K562 (cell line): Measurements from ENCODE around the gene AP1S3. TPM values are rescaled to one million over a fixed set of nuclear protein-coding genes. Genes with fewer than 3 reads are reported as not detected.
A peak's percentile ranks its signal among the peaks of the same experiment; 100 is the strongest.

Experiments
- CTBP1 ChIP-seq: fragments of 450-650 bp; IDR thresholded peaks from 2 replicates; pipeline ENCODE4 v1.6.1; 2016; ENCODE audit warnings: borderline replicate concordance
- E2F3 ChIP-seq: fragments of 250-450 bp; sonication (Bioruptor Pico); IDR thresholded peaks from 2 replicates; pipeline ENCODE4 v1.4.0; 2020; ENCODE audit warnings: mild to moderate bottlenecking
- EGR1 ChIP-seq: fragments of 450-650 bp; conservative IDR thresholded peaks from 2 replicates; pipeline ENCODE4 v1.6.1; 2017; ENCODE audit warnings: mild to moderate bottlenecking
- HOXB6 ChIP-seq: fragments of 250-450 bp; sonication (Bioruptor Pico); IDR thresholded peaks from 2 replicates; pipeline ENCODE4 v1.5.1; 2022; ENCODE audit warnings: mild to moderate bottlenecking, borderline replicate concordance
- ILF3 ChIP-seq: fragments of 450-650 bp; IDR thresholded peaks from 2 replicates; pipeline ENCODE4 v1.6.1; 2018; ENCODE audit warnings: antibody characterized with exemption, mild to moderate bottlenecking, moderate library complexity, borderline replicate concordance
- MCM2 ChIP-seq: fragments of 450-650 bp; IDR thresholded peaks from 2 replicates; pipeline ENCODE4 v1.6.1; 2017; ENCODE audit warnings: low read depth, mild to moderate bottlenecking
- NFIC ChIP-seq: fragments of 450-650 bp; IDR thresholded peaks from 2 replicates; pipeline ENCODE4 v1.6.1; 2017; ENCODE audit warnings: mild to moderate bottlenecking, inconsistent platforms
- NR2F6 ChIP-seq: fragments of 450-650 bp; formaldehyde crosslinking; IDR thresholded peaks from 2 replicates; pipeline ENCODE4 v1.4.0; 2020; ENCODE audit warnings: mild to moderate bottlenecking
- POLR2G ChIP-seq: fragments of 200-400 bp; formaldehyde crosslinking; IDR thresholded peaks from 2 replicates; pipeline ENCODE4 v1.6.1; 2017; ENCODE audit warnings: low read depth, mild to moderate bottlenecking, antibody characterized with exemption, low read length, moderate library complexity
- ZNF174 ChIP-seq: fragments of 250-450 bp; sonication (Bioruptor Pico); IDR thresholded peaks from 2 replicates; pipeline ENCODE4 v1.4.0; 2020; ENCODE audit warnings: mild to moderate bottlenecking
- ZNF232 ChIP-seq: sonication (generic); formaldehyde crosslinking; IDR thresholded peaks from 2 replicates; pipeline ENCODE4 v1.8.0; 2022; ENCODE audit warnings: mild to moderate bottlenecking, missing genetic modification reagents
- polyA plus RNA-seq, 8 experiments: library from polyadenylated mRNA; depleted of rRNA in 4 of 8; stranded (reverse) in 5 of 8; unstranded in 3 of 8; fragments of >200 nt; fragmentation: Nextera tagmentation in 2 of 8; fragmentation: Illumina TruSeq in 1 of 8; extraction: Ambion mirVana in 2 of 8; extraction: Trizol in 1 of 8; gene quantifications; 2 replicates each; pipeline versions ENCODE4 v1.2.1 to v1.2.3, GENCODE V29; 2011 to 2014; ENCODE audit warnings: inconsistent platforms in 1 of 8, missing spikeins in 1 of 8
- total RNA-seq, 7 experiments: library from RNA; depleted of rRNA in 6 of 7; stranded (reverse); fragments of >200 nt in 6 of 7; fragmentation: Illumina TruSeq in 2 of 7; extraction: Trizol in 2 of 7; gene quantifications; 2 replicates each; pipeline versions ENCODE4 v1.2.1 to v1.2.3, GENCODE V29; 2011 to 2021; ENCODE audit warnings: low replicate concordance in 1 of 7
- TF ChIP-seq, protein P1 (sequence below): sonication (generic); formaldehyde crosslinking; IDR thresholded peaks from 2 replicates; pipeline ENCODE4 v1.8.1; 2023; ENCODE audit warnings: mild to moderate bottlenecking, missing genetic modification reagents
- TF ChIP-seq, protein P2 (sequence below): IDR thresholded peaks from 2 replicates; pipeline ENCODE4 v1.6.1; 2016; ENCODE audit warnings: missing genetic modification characterization, missing compliant biosample characterization
- TF ChIP-seq, protein P3 (sequence below), 2 experiments: fragments of 150-350 bp in 1 of 2; IDR thresholded peaks; 2 replicates each; pipeline ENCODE4 v1.6.1; 2012 to 2016; ENCODE audit warnings: low read depth in 2 of 2, low read length in 2 of 2, mild to moderate bottlenecking in 1 of 2, moderate library complexity in 1 of 2
- TF ChIP-seq, protein P4 (sequence below), 2 experiments: fragments of 450-650 bp; IDR thresholded peaks; 2 replicates each; pipeline ENCODE4 v1.6.1; 2016
- TF ChIP-seq, protein P5 (sequence below): sonication (generic); formaldehyde crosslinking; IDR thresholded peaks from 2 replicates; pipeline ENCODE4 v1.8.0; 2022; ENCODE audit warnings: missing genetic modification reagents, mild to moderate bottlenecking, borderline replicate concordance

AP1S3 gene
- total and polyA plus RNA-seq, 9 of the 15 experiments (the other 6 are each of a cell fraction or from before 2014, with no cell fraction given) = 0.50 to 3.8 (median 2.1) TPM

DNA sequence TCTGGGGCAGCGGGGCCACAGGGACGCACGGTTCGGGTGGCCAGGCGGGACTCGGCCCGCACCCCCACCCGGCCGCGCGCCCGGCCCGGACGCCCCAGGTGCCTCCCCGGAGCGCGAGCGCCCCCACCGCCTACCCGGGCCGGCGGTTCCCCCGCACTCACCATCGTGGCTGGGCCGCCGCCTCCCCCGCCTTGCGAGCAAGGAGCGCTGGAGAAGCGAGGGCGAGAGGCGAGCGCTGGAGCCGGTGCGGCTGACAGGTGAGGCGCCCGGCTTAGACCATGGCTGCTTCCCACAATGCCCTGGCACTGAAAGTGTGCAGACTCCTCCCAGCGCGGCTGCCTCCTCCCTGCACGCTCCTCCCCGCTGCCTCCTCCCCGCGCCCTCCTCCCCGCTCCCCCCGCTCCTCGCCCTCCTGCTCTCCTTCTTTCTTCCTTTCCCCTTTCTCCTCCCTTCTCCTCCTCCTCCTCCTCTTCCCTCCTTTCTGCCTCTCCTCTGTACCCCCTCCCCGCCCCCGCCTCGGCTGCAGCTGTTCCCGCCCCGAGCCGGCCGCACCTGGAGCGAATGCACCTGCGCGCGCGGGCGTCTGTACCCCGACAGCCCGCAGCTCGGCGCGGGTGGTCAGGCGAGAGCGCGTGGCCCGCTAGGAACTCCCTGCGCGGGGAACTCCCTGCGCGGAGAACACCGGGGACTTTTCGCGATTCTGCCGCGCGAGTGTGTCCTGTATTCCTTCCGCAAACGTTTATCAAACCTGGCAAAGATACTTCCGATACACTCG, at the start of gene AP1S3 (continued):
- TF ChIP-seq NR2F6 (CRISPR knock-in tag) = no peak
- TF ChIP-seq, protein P1, sequence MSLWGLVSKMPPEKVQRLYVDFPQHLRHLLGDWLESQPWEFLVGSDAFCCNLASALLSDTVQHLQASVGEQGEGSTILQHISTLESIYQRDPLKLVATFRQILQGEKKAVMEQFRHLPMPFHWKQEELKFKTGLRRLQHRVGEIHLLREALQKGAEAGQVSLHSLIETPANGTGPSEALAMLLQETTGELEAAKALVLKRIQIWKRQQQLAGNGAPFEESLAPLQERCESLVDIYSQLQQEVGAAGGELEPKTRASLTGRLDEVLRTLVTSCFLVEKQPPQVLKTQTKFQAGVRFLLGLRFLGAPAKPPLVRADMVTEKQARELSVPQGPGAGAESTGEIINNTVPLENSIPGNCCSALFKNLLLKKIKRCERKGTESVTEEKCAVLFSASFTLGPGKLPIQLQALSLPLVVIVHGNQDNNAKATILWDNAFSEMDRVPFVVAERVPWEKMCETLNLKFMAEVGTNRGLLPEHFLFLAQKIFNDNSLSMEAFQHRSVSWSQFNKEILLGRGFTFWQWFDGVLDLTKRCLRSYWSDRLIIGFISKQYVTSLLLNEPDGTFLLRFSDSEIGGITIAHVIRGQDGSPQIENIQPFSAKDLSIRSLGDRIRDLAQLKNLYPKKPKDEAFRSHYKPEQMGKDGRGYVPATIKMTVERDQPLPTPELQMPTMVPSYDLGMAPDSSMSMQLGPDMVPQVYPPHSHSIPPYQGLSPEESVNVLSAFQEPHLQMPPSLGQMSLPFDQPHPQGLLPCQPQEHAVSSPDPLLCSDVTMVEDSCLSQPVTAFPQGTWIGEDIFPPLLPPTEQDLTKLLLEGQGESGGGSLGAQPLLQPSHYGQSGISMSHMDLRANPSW (CRISPR knock-in tag) = no peak
- TF ChIP-seq ZNF174 = no peak
- TF ChIP-seq, protein P2, sequence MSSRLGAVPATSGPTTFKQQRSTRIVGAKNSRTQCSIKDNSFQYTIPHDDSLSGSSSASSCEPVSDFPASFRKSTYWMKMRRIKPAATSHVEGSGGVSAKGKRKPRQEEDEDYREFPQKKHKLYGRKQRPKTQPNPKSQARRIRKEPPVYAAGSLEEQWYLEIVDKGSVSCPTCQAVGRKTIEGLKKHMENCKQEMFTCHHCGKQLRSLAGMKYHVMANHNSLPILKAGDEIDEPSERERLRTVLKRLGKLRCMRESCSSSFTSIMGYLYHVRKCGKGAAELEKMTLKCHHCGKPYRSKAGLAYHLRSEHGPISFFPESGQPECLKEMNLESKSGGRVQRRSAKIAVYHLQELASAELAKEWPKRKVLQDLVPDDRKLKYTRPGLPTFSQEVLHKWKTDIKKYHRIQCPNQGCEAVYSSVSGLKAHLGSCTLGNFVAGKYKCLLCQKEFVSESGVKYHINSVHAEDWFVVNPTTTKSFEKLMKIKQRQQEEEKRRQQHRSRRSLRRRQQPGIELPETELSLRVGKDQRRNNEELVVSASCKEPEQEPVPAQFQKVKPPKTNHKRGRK (tag) = peak; percentile 57
- 0 out of 2 replicates have a peak, but pooled peaks have one; percentile 51 for TF ChIP-seq CTBP1
- TF ChIP-seq, protein P3, sequence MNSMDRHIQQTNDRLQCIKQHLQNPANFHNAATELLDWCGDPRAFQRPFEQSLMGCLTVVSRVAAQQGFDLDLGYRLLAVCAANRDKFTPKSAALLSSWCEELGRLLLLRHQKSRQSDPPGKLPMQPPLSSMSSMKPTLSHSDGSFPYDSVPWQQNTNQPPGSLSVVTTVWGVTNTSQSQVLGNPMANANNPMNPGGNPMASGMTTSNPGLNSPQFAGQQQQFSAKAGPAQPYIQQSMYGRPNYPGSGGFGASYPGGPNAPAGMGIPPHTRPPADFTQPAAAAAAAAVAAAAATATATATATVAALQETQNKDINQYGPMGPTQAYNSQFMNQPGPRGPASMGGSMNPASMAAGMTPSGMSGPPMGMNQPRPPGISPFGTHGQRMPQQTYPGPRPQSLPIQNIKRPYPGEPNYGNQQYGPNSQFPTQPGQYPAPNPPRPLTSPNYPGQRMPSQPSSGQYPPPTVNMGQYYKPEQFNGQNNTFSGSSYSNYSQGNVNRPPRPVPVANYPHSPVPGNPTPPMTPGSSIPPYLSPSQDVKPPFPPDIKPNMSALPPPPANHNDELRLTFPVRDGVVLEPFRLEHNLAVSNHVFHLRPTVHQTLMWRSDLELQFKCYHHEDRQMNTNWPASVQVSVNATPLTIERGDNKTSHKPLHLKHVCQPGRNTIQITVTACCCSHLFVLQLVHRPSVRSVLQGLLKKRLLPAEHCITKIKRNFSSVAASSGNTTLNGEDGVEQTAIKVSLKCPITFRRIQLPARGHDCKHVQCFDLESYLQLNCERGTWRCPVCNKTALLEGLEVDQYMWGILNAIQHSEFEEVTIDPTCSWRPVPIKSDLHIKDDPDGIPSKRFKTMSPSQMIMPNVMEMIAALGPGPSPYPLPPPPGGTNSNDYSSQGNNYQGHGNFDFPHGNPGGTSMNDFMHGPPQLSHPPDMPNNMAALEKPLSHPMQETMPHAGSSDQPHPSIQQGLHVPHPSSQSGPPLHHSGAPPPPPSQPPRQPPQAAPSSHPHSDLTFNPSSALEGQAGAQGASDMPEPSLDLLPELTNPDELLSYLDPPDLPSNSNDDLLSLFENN (IDR thresholded peaks at IDR 0.05; ENCODE audit: low read depth in 2 of 2, low read length in 2 of 2) = no peak
- TF ChIP-seq, protein P4, sequence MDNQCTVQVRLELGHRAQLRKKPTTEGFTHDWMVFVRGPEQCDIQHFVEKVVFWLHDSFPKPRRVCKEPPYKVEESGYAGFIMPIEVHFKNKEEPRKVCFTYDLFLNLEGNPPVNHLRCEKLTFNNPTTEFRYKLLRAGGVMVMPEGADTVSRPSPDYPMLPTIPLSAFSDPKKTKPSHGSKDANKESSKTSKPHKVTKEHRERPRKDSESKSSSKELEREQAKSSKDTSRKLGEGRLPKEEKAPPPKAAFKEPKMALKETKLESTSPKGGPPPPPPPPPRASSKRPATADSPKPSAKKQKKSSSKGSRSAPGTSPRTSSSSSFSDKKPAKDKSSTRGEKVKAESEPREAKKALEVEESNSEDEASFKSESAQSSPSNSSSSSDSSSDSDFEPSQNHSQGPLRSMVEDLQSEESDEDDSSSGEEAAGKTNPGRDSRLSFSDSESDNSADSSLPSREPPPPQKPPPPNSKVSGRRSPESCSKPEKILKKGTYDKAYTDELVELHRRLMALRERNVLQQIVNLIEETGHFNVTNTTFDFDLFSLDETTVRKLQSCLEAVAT (IDR thresholded peaks at IDR 0.05) = no peak
- TF ChIP-seq, protein P5, sequence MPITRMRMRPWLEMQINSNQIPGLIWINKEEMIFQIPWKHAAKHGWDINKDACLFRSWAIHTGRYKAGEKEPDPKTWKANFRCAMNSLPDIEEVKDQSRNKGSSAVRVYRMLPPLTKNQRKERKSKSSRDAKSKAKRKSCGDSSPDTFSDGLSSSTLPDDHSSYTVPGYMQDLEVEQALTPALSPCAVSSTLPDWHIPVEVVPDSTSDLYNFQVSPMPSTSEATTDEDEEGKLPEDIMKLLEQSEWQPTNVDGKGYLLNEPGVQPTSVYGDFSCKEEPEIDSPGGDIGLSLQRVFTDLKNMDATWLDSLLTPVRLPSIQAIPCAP = no peak
- no peak for TF ChIP-seq E2F3 (CRISPR knock-in tag)
- 0 out of 2 replicates have a peak, but pooled peaks have one; percentile 11 for TF ChIP-seq EGR1
- no peak for TF ChIP-seq HOXB6 (CRISPR knock-in tag)
- peak; percentile 56; the same call in 1 of the 2 replicates for TF ChIP-seq POLR2G
- no peak for TF ChIP-seq NFIC
- TF ChIP-seq MCM2 = no peak
- no peak for TF ChIP-seq ZNF232 (CRISPR knock-in tag)
- no peak for TF ChIP-seq ILF3
